Brain pericyte (primary cell): ENCODE measurements around the gene AGPAT4.
A peak's percentile ranks its signal among the peaks of the same experiment; 100 is the strongest.
"Not testable (repeated sequence)": the region's sequence is repeated elsewhere in the genome, so short reads cannot be mapped to it uniquely, and the experiment has no call there.

Experiments used
- DNase-seq: peaks from one replicate; pipeline ENCODE4 v3.0.0-alpha.2; 2012; ENCODE audit warnings: low read depth, low spot score

The AGPAT4 gene

GRCh38 chr6:161273752-161274487, at the start of gene AGPAT4:
Gene AGPAT4 (minus strand): TSS chr6:161274061. CDS start chr6:161232213, 41,848 bp downstream.
- peak; percentile 89 for DNase-seq

GRCh38 chr6:161319231-161319630, 45.4 kb upstream of the AGPAT4 start:
- DNase-seq: no peak

GRCh38 chr6:161318456-161318855, 44.6 kb upstream of the AGPAT4 start:
- no peak for DNase-seq

GRCh38 chr6:161316531-161316930, 42.7 kb upstream of the AGPAT4 start:
- no peak for DNase-seq

GRCh38 chr6:161315246-161315917, 41.5 kb upstream of the AGPAT4 start:
- not testable (repeated sequence) for DNase-seq

GRCh38 chr6:161314541-161315245, 40.8 kb upstream of the AGPAT4 start:
- not testable (repeated sequence) for DNase-seq

GRCh38 chr6:161313940-161314509, 40.2 kb upstream of the AGPAT4 start:
- no peak for DNase-seq

GRCh38 chr6:161313475-161313874, 39.6 kb upstream of the AGPAT4 start:
- not testable (repeated sequence) for DNase-seq

- not testable (repeated sequence) for DNase-seq
These were observed 35.9 kb upstream of the AGPAT4 start for GRCh38 chr6:161309774-161310173.

GRCh38 chr6:161308075-161308655, 34.3 kb upstream of the AGPAT4 start:
- DNase-seq: no peak

GRCh38 chr6:161305860-161306259, 32.0 kb upstream of the AGPAT4 start:
- DNase-seq: no peak

- no peak for DNase-seq
These were observed 29.9 kb upstream of the AGPAT4 start for GRCh38 chr6:161303628-161304340.

GRCh38 chr6:161302949-161303348, 29.1 kb upstream of the AGPAT4 start:
- no peak for DNase-seq

GRCh38 chr6:161301338-161301737, 27.5 kb upstream of the AGPAT4 start:
- DNase-seq: no peak

- DNase-seq: no peak
These were observed 27.0 kb upstream of the AGPAT4 start for GRCh38 chr6:161300823-161301222.

GRCh38 chr6:161299726-161300125, 25.9 kb upstream of the AGPAT4 start:
- DNase-seq: no peak

GRCh38 chr6:161295784-161296183, 21.9 kb upstream of the AGPAT4 start:
- DNase-seq: no peak

GRCh38 chr6:161292650-161293281, 18.9 kb upstream of the AGPAT4 start:
- no peak for DNase-seq

- no peak for DNase-seq
These were observed 18.3 kb upstream of the AGPAT4 start for GRCh38 chr6:161292145-161292544.

- no peak for DNase-seq
These were observed 16.9 kb upstream of the AGPAT4 start for GRCh38 chr6:161290751-161291150.

- DNase-seq: no peak
These were observed 10.8 kb upstream of the AGPAT4 start for GRCh38 chr6:161284653-161285052.
